ENCODE results near the gene TARBP1.
"Not testable (repeated sequence)": the region's sequence is repeated elsewhere in the genome, so short reads cannot be mapped to it uniquely, and the experiment has no call there.

The TARBP1 gene

GRCh38 chr1:234430691-234431090, 48.3 kb downstream of the TARBP1 start:
- DNase-seq: no peak

- DNase-seq: no peak
Observed at GRCh38 chr1:234429434-234429806, 49.6 kb downstream of the TARBP1 start.

- DNase-seq: no peak
Observed at GRCh38 chr1:234427950-234428646, 50.9 kb downstream of the TARBP1 start.

GRCh38 chr1:234413990-234414389, 65.0 kb downstream of the TARBP1 start:
- no peak for DNase-seq

- no peak for DNase-seq
Observed at GRCh38 chr1:234413485-234413884, 65.5 kb downstream of the TARBP1 start.

- DNase-seq: no peak
Observed at GRCh38 chr1:234412830-234413229, 66.1 kb downstream of the TARBP1 start.

GRCh38 chr1:234409328-234409727, 69.7 kb downstream of the TARBP1 start:
- no peak for DNase-seq

GRCh38 chr1:234408757-234409156, 70.2 kb downstream of the TARBP1 start:
- peak; percentile 66 for DNase-seq

- no peak for DNase-seq
Observed at GRCh38 chr1:234406871-234407270, 72.1 kb downstream of the TARBP1 start.

GRCh38 chr1:234405676-234406075, 73.3 kb downstream of the TARBP1 start:
- no peak for DNase-seq

- DNase-seq: no peak
Observed at GRCh38 chr1:234402939-234403338, 76.0 kb downstream of the TARBP1 start.

GRCh38 chr1:234401658-234402057, 77.3 kb downstream of the TARBP1 start:
- DNase-seq: no peak

- DNase-seq: no peak
Observed at GRCh38 chr1:234400773-234401172, 78.2 kb downstream of the TARBP1 start.

- not testable (repeated sequence) for DNase-seq
Observed at GRCh38 chr1:234399515-234399914, 79.5 kb downstream of the TARBP1 start.

- DNase-seq: no peak
Observed at GRCh38 chr1:234398849-234399381, 80.1 kb downstream of the TARBP1 start.

- DNase-seq: no peak
Observed at GRCh38 chr1:234397732-234398131, 81.2 kb downstream of the TARBP1 start.

- no peak for DNase-seq
Observed at GRCh38 chr1:234396871-234397270, 82.1 kb downstream of the TARBP1 start.

- no peak for DNase-seq
Observed at GRCh38 chr1:234396092-234396491, 82.9 kb downstream of the TARBP1 start.

GRCh38 chr1:234395297-234395696, 83.7 kb downstream of the TARBP1 start:
- DNase-seq: no peak

- no peak for DNase-seq
Observed at GRCh38 chr1:234393190-234393589, 85.8 kb downstream of the TARBP1 start.

- no peak for DNase-seq
Observed at GRCh38 chr1:234388094-234388493, 90.9 kb downstream of the TARBP1 start.

- DNase-seq: no peak
Observed at GRCh38 chr1:234386122-234386521, 92.9 kb downstream of the TARBP1 start.

GRCh38 chr1:234381699-234382555, 97.1 kb downstream of the TARBP1 start:
- no peak for DNase-seq

- DNase-seq: not testable (repeated sequence)
Observed at GRCh38 chr1:234379591-234380109, 99.3 kb downstream of the TARBP1 start.

Measured in stimulated activated CD4-positive, alpha-beta T cell treated with anti-CD3 and anti-CD28 coated beads, Interleukin-4, amount 100 ng/mL, for 1 hour (primary cell).